MM.1S (cell line): ENCODE measurements around the gene CIRBP.

Experiments
- DNase-seq: peaks from one replicate; pipeline ENCODE4 v3.0.0-alpha.2; 2015
- H2AFZ ChIP-seq: fragments of 300-600 bp; sonication (generic); 2 replicates; pipeline ENCODE4 v1.6.0; 2016; ENCODE audit warnings: antibody characterized with exemption, low read length
- H3F3A ChIP-seq: fragments of 300-600 bp; sonication (generic); 2 replicates; pipeline ENCODE4 v1.6.1; 2016; ENCODE audit warnings: mild to moderate bottlenecking, antibody characterized with exemption, low read length, moderate library complexity, mixed read lengths; ENCODE audit not compliant: insufficient read depth
- H3K27ac ChIP-seq: fragments of 300-600 bp; sonication (generic); 2 replicates; pipeline ENCODE4 v1.5.1; 2016; ENCODE audit warnings: mild to moderate bottlenecking, low read length
- H3K27me3 ChIP-seq: fragments of 300-600 bp; sonication (generic); replicated peaks from 2 replicates; pipeline ENCODE4 v1.6.0; 2016; ENCODE audit warnings: low read length; ENCODE audit not compliant: insufficient read depth
- H3K36me3 ChIP-seq: fragments of 300-600 bp; sonication (generic); replicated peaks from 2 replicates; pipeline ENCODE4 v1.6.1; 2016; ENCODE audit warnings: mild to moderate bottlenecking, low read length, mixed read lengths; ENCODE audit not compliant: insufficient read depth
- H3K4me1 ChIP-seq: fragments of 300-600 bp; sonication (generic); 2 replicates; pipeline ENCODE4 v1.6.1; 2016; ENCODE audit warnings: low read length, mixed read lengths
- H3K4me2 ChIP-seq: fragments of 300-600 bp; sonication (generic); 2 replicates; pipeline ENCODE4 v1.6.0; 2016; ENCODE audit warnings: low read depth, low read length
- H3K4me3 ChIP-seq: fragments of 300-600 bp; sonication (generic); 2 replicates; pipeline ENCODE4 v1.5.1; 2016; ENCODE audit warnings: low read length, mixed read lengths
- H3K79me2 ChIP-seq: fragments of 300-600 bp; sonication (generic); 2 replicates; pipeline ENCODE4 v1.6.1; 2016; ENCODE audit warnings: mixed run types, low read length, mixed read lengths
- H3K9ac ChIP-seq: fragments of 300-600 bp; sonication (generic); 2 replicates; pipeline ENCODE4 v1.6.1; 2016; ENCODE audit warnings: low read length, mixed read lengths
- H3K9me2 ChIP-seq: fragments of 300-600 bp; sonication (generic); replicated peaks from 2 replicates; pipeline ENCODE4 v1.6.1; 2016; ENCODE audit warnings: mild to moderate bottlenecking, low read length, mixed read lengths; ENCODE audit not compliant: insufficient read depth
- H3K9me3 ChIP-seq: fragments of 300-600 bp; sonication (generic); replicated peaks from 2 replicates; pipeline ENCODE4 v1.6.1; 2016; ENCODE audit warnings: mild to moderate bottlenecking, low read length, mixed read lengths; ENCODE audit not compliant: insufficient read depth
- H4K20me1 ChIP-seq: fragments of 300-600 bp; sonication (generic); 2 replicates; pipeline ENCODE4 v1.6.1; 2016; ENCODE audit warnings: mild to moderate bottlenecking, low read length, moderate library complexity, mixed read lengths; ENCODE audit not compliant: insufficient read depth
- CTCF ChIP-seq: fragments of 300-600 bp; sonication (generic); IDR thresholded peaks from 2 replicates; pipeline ENCODE4 v1.5.1; 2016; ENCODE audit warnings: antibody characterized with exemption, low read length, mixed read lengths
- EZH2 ChIP-seq: fragments of 300-600 bp; sonication (generic); optimal IDR thresholded peaks from 2 replicates; pipeline ENCODE3; 2017; ENCODE audit warnings: low read depth, mild to moderate bottlenecking, antibody characterized with exemption, low read length, mixed read lengths
- EZH2phosphoT487 ChIP-seq: fragments of 300-600 bp; sonication (generic); IDR thresholded peaks from 2 replicates; pipeline ENCODE4 v1.6.1; 2018; ENCODE audit warnings: antibody characterized with exemption, low read length

Gene CIRBP

GRCh38 chr19:1279782-1280341 is 10.7 kb downstream of the CIRBP start:
- Histone ChIP-seq H3K27me3 (peaks cover 22% of the 10 kb centered on the region), H3K9me3 (no peaks in the 10 kb centered on the region), H3K79me2 (peaks cover 27% of the 10 kb centered on the region), H4K20me1 (no peaks in the 10 kb centered on the region), H3K9me2 (no peaks in the 10 kb centered on the region), H3K4me2 (no peak overlapping the region), H3K9ac (no peak overlapping the region), H3K4me3 (no peak overlapping the region), H2AFZ (no peak overlapping the region), H3K4me1 (peaks cover 8% of the 10 kb centered on the region), H3F3A (peaks cover 17% of the 10 kb centered on the region), H3K27ac (no peak overlapping the region), H3K36me3 (peaks cover under 1% of the 10 kb centered on the region; the same call in 1 of the 2 replicates)
- DNase-seq = peak; percentile 84
- TF ChIP-seq CTCF = peak; percentile 99
- no peak for TF ChIP-seq EZH2phosphoT487

DNA sequence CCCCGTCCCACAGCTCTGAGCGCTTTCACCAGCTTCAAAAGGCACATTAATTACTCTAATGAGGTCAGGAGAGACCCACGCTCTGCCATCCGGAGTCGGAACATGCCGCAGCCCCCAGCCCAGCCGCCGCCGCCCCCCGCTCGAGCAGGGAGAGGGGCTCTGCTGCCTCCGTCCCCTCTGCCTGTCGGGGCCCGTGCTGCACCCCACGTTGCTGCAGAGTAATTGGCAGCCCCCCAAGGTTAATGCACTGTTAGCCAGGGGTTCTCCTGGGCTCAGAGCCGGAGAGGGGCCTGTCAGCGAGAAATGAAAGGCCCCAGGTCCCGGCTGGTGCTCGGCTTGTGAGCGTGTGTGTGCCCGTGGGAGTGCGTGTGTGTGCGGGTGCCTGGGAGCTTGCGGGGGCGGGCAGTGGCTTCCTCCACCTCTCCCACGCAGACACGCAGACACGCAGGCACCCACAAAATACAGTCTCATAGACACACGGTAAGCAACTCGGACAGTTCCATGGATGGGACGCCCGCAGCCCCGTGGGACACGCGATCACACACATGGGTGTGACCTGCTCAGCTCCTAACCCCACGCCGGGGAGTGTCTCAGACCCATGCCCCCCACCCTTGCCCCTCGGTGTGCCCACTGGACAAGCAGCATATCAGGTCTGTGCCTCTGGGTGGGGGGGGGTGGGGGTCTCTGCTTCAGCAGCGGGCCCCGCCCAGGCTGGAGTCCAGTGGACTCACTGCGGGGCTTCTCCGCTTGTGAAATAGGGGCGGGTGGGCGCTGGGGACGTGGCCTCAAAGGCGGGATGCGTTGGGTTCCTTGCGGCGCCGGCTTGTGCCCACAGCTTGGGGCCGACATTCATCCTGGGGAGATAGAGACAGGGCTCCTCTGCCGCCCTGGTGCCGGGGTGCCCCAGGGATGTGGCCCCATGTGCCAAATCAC is 11.8 kb downstream of the CIRBP start:
- H3K4me1 ChIP-seq = peaks cover 7% of the 10 kb centered on the region
- H3K27me3 ChIP-seq = peaks cover 28% of the 10 kb centered on the region
- peaks cover 26% of the 10 kb centered on the region for H3K79me2 ChIP-seq
- no peak overlapping the region for H3K27ac ChIP-seq
- H3K9me2 ChIP-seq = no peaks in the 10 kb centered on the region
- H2AFZ ChIP-seq = no peak overlapping the region
- H4K20me1 ChIP-seq = no peaks in the 10 kb centered on the region
- H3K9ac ChIP-seq = no peak overlapping the region
- no peak overlapping the region for H3K4me2 ChIP-seq
- peaks cover 10% of the 10 kb centered on the region for H3F3A ChIP-seq
- no peak overlapping the region for H3K4me3 ChIP-seq
- no peaks in the 10 kb centered on the region for H3K36me3 ChIP-seq
- H3K9me3 ChIP-seq = no peaks in the 10 kb centered on the region
- TF ChIP-seq EZH2 (no peak), CTCF (no peak)
- DNase-seq = no peak

DNA sequence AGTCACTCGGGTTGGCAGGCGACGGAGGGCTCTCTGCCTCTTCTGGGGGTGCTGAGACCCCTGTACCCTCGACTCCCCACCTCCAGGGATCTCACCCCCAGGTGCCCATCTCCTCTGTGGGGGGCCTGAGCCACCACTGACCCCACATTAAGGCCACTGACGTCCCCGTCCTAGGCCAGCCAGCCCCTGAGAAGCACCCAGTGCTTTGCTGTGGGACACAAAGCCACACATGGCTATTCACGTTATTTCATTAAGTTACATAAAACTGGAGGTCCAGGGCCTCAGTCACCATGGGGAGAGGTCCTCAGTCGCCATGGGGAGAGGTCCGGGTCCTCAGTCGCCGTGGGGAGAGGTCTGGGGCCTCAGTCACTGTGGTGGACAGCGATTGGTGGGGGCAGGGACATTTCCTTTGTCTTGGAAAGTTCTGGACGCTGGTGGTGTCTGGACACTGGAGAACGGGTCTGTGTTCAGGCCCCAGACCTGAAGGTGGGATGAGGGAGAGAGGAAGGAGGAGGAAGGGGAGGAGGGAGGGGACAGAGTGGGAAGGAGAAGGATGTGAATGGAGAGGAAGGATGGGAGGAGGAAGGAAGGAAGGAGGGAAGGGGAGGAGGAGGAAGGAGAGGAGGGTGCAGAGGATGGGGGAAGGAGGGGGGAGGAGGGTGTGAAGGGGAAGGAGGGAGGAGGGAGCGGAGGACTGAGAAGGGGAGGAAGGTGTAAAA is 12.6 kb downstream of the CIRBP start:
- 0 out of 2 replicates have a peak, but pooled peaks cover 3% of the 10 kb centered on the region for H3F3A ChIP-seq
- H3K4me3 ChIP-seq = no peak overlapping the region
- no peaks in the 10 kb centered on the region for H4K20me1 ChIP-seq
- H3K9me2 ChIP-seq = no peaks in the 10 kb centered on the region
- DNase-seq = no peak
- H3K9me3 ChIP-seq = no peaks in the 10 kb centered on the region
- no peak overlapping the region for H3K9ac ChIP-seq
- no peak overlapping the region for H3K4me2 ChIP-seq
- no peak for TF ChIP-seq CTCF
- no peak for TF ChIP-seq EZH2
- TF ChIP-seq EZH2phosphoT487 = no peak
- H3K4me1 ChIP-seq = peaks cover 5% of the 10 kb centered on the region
- H2AFZ ChIP-seq = no peak overlapping the region
- H3K27ac ChIP-seq = no peak overlapping the region
- H3K79me2 ChIP-seq = peaks cover 18% of the 10 kb centered on the region
- no peaks in the 10 kb centered on the region for H3K36me3 ChIP-seq
- H3K27me3 ChIP-seq = peaks cover 33% of the 10 kb centered on the region
